HFF-Myc (cell line): ENCODE measurements around the gene FHAD1.

Source experiments
- DNase-seq: peaks from one replicate; pipeline ENCODE4 v3.0.0-alpha.2; 2011; ENCODE audit warnings: low read depth; ENCODE audit errors: extremely low read depth
- H3K4me3 ChIP-seq: replicated peaks from 2 replicates; pipeline ENCODE4 v1.5.1; 2011; ENCODE audit warnings: low read depth, mild to moderate bottlenecking, control low read depth, low read length
- TF ChIP-seq, protein P1 (sequence below): IDR thresholded peaks from 2 replicates; pipeline ENCODE4 v1.5.1; 2012; ENCODE audit warnings: mild to moderate bottlenecking, low read depth, low read length, control low read depth; ENCODE audit errors: missing control alignments

The FHAD1 gene

GRCh38 chr1:15412843-15413242 is 165.8 kb downstream of the FHAD1 start:
- TF ChIP-seq, protein P1, sequence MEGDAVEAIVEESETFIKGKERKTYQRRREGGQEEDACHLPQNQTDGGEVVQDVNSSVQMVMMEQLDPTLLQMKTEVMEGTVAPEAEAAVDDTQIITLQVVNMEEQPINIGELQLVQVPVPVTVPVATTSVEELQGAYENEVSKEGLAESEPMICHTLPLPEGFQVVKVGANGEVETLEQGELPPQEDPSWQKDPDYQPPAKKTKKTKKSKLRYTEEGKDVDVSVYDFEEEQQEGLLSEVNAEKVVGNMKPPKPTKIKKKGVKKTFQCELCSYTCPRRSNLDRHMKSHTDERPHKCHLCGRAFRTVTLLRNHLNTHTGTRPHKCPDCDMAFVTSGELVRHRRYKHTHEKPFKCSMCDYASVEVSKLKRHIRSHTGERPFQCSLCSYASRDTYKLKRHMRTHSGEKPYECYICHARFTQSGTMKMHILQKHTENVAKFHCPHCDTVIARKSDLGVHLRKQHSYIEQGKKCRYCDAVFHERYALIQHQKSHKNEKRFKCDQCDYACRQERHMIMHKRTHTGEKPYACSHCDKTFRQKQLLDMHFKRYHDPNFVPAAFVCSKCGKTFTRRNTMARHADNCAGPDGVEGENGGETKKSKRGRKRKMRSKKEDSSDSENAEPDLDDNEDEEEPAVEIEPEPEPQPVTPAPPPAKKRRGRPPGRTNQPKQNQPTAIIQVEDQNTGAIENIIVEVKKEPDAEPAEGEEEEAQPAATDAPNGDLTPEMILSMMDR, result no peak
- no peak overlapping the region for H3K4me3 ChIP-seq
- no peak for DNase-seq

GRCh38 chr1:15413563-15414444 is 166.8 kb downstream of the FHAD1 start:
- TF ChIP-seq, protein P1, result no peak
- no peak for DNase-seq
- H3K4me3 ChIP-seq, result no peak overlapping the region

DNA sequence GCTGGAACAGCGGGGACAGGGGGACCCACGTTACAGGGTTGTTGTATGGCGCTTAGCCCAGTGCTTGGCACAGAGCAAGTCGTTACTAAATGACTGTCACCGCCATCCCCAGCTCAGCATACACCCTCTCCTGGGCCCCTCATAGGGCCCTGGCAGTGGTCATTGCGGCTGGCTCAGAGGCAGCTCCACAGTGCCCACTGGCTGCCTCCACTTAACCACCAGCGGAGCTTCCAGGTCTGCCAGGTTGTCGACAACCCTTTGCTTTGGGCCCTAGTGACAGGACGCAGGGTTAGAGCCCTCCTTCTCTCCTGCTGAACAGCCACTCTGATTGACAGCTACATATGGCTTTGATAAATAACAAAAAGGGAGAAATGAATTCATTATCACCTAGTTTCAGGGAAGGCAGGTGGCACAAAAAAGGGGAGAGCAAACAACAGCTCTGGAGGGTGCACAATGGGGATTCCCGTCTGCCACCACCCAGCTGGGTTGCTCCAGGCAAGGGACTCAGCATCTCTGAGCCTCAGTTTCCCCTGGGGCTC is 167.5 kb downstream of the FHAD1 start:
- TF ChIP-seq, protein P1, result no peak
- no peak for DNase-seq
- no peak overlapping the region for H3K4me3 ChIP-seq

DNA sequence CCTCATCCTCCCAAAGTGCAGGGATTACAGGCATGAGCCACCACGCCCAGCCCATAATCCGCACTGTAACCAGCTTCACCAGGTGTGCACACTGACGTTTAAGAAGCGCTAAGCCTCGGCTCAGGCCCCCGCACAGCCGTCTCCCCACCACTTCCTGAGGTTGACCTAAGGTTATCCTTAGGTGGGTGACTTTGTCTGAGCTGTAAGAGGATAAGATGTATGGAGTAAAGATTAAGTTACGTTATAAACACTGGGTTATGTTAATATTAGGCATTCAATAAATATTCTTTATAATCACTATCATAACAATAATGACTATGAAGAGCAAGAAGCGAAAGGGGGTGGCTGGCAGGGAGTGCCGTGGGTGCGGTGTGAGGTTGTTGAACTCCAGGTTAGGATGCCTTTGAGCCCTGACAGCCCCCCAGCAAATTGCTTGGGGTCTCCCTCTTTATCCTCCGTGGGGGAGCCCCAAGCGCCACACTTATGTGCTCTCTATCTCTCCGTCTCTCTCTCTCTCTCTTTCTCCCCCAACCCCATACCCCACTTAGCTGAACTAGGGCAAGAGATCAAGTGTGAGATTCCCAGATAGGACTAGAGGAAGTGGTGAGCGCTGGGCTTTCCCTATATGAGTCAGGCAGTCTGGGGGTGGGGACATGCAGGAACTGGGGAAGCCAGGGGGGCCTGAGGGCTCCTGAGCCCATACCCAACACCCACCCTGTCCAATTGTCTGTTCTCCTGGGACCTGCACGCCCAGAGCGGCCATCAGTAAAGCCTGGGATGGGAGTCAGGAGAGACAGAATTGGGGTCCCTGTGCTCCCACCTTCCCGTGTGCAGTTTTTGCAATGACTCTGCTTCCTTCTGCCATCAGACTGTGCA is 170.3 kb downstream of the FHAD1 start:
- no peak overlapping the region for H3K4me3 ChIP-seq
- DNase-seq, result peak; percentile 56

GRCh38 chr1:15418806-15419515 is 171.9 kb downstream of the FHAD1 start:
- no peak for DNase-seq
- H3K4me3 ChIP-seq, result no peak overlapping the region
- TF ChIP-seq, protein P1, result no peak

More for the DNA sequence above, 170.3 kb downstream of the FHAD1 start:
- TF ChIP-seq, protein P1, result no peak

GRCh38 chr1:15420853-15421465 is 173.9 kb downstream of the FHAD1 start:
- no peak overlapping the region for H3K4me3 ChIP-seq
- DNase-seq, result no peak
- TF ChIP-seq, protein P1, result no peak
